GM19240 (cell line): ENCODE measurements around the gene COPZ1.
"Not testable (repeated sequence)": the region's sequence is repeated elsewhere in the genome, so short reads cannot be mapped to it uniquely, and the experiment has no call there.

ENCODE experiments used
- DNase-seq: peaks from one replicate; pipeline ENCODE4 v3.0.0; 2011; ENCODE audit warnings: low spot score; ENCODE audit not compliant: insufficient read length

The COPZ1 gene

GRCh38 chr12:54324617-54325441 is at the start of gene COPZ1:
Gene COPZ1 (plus strand): TSS chr12:54325131. CDS start chr12:54325164, 33 bp downstream.
- DNase-seq = peak; percentile 88

- DNase-seq = no peak
These were observed 48.6 kb upstream of the COPZ1 start for GRCh38 chr12:54276368-54276767.

GRCh38 chr12:54277823-54278276 is 47.1 kb upstream of the COPZ1 start:
- DNase-seq = no peak

- DNase-seq = no peak
These were observed 45.7 kb upstream of the COPZ1 start for GRCh38 chr12:54279227-54279631.

GRCh38 chr12:54279632-54280467 is 45.1 kb upstream of the COPZ1 start, which contains the start of gene CBX5:
Gene CBX5 (minus strand): TSS chr12:54280122. CDS start chr12:54257650, 22,472 bp downstream.
- peak; percentile 82 for DNase-seq

DNA sequence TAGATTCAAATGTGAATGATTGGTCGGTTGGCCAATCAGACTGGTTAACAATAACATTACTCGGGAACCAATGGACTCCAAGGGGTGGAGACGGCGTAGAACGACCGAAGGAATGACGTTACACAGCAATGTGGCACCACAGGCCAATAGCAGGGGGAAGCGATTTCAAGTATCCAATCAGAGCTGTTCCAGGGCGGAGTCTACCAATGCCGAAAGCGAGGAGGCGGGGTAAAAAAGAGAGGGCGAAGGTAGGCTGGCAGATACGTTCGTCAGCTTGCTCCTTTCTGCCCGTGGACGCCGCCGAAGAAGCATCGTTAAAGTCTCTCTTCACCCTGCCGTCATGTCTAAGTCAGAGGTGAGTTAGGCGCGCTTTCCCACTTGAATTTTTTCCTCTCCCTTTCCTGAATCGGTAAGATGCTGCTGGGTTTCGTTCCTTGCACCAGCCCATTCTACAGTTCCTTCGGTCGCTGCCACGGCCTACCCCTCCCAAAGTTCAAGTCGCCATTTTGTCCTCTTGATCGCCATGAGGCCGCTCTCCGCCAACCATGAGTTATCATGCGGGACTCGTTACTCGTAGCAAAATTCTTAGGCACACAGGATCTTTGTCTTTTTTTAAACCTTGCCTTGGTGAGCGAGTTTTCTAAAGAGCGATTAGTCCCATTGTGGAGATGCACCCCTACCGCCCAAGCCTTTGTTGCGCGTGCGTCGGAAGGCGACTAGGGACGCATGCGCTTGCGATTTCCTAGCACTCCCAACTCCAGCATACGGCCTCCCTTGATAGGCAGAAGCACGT is 44.3 kb upstream of the COPZ1 start, which contains the start of gene HNRNPA1:
Gene HNRNPA1 (plus strand): TSS at position 259 of the 793 bp plus-strand sequence. CDS start 82 bp downstream, at position 341.
- peak; percentile 83 for DNase-seq

DNA sequence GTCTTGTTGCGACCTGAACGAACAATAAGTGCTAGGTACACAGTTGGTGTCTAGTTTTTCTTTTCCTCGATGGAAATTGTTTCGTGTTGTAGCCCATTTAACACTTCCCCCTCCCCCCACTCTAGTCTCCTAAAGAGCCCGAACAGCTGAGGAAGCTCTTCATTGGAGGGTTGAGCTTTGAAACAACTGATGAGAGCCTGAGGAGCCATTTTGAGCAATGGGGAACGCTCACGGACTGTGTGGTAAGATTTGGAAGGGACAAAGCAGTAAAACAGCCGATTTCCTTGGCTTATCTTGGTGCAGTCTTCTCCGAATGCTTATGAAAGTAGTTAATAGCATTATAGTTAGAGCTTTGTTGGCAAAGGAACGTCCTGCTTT is 43.7 kb upstream of the COPZ1 start:
- DNase-seq = not testable (repeated sequence)

GRCh38 chr12:54281694-54282093 is 43.2 kb upstream of the COPZ1 start:
- DNase-seq = not testable (repeated sequence)

- DNase-seq = no peak
These were observed 41.9 kb upstream of the COPZ1 start for GRCh38 chr12:54282949-54283593.

GRCh38 chr12:54284070-54284780 is 40.7 kb upstream of the COPZ1 start:
- not testable (repeated sequence) for DNase-seq

GRCh38 chr12:54285150-54286041 is 39.5 kb upstream of the COPZ1 start:
- DNase-seq = no peak

GRCh38 chr12:54286042-54287030 is 38.6 kb upstream of the COPZ1 start:
- no peak for DNase-seq

- DNase-seq = no peak
These were observed 37.4 kb upstream of the COPZ1 start for GRCh38 chr12:54287261-54288157.

- no peak for DNase-seq
These were observed 32.6 kb upstream of the COPZ1 start for GRCh38 chr12:54292083-54292930.

- DNase-seq = no peak
These were observed 32.0 kb upstream of the COPZ1 start for GRCh38 chr12:54292931-54293241.
